Measurements from ENCODE around the gene GFOD2. TPM values are rescaled to one million over a fixed set of nuclear protein-coding genes. Genes with fewer than 3 reads are reported as not detected.

GFOD2 gene
- total and polyA plus RNA-seq, 2 of the 8 experiments (the other 6 are each of a cell fraction or from before 2014, with no cell fraction given), result 21.4 to 33.2 TPM

DNA sequence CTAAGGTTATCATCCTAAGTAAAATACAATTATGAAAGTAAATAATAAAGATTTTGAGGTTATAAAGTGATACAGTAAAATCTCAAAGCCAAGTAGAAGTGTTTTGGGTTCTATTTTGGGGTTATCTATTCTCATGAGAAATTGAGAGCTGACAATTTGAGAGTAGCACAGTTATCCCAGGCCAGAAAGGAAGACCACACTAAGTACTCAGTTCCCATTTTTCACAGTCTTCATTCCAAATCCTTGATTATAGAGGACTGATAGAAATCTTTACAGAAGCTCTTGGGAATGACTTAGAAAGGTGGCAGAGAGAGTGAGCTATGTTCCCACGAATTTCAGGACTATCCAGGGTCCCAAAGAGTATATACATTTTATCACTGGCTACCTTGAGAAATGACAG is 4.6 kb downstream of the GFOD2 start:
- H3K4me3 ChIP-seq (ENCODE audit: extremely low read depth in 1 of 4, insufficient read depth in 2 of 4, low read depth in 3 of 4, low read length in 4 of 4), result no peak overlapping the region
- no peak for TF ChIP-seq RFX5 (IDR thresholded peaks at IDR 0.05; ENCODE audit: borderline replicate concordance, low read depth, low read length)
- no peak for TF ChIP-seq BCL11A (IDR thresholded peaks at IDR 0.05; ENCODE audit: low read depth in 2 of 2, low read length in 2 of 2)
- TF ChIP-seq SAP30 (IDR thresholded peaks at IDR 0.05; ENCODE audit: insufficient read depth, insufficient replicate concordance, low read length), result no peak

More for the DNA sequence above, 4.6 kb downstream of the GFOD2 start:
- H3K18ac ChIP-seq (ENCODE audit: extremely low read depth, low read length), result no peak overlapping the region
- no peak overlapping the region for H3K56ac ChIP-seq (replicated peaks; ENCODE audit: insufficient read length, low read depth, low read length)
- no peak overlapping the region for H2BK5ac ChIP-seq (ENCODE audit: low read depth, low read length)
- no peak overlapping the region for H3K9ac ChIP-seq (replicated peaks in 1 of 4; ENCODE audit: extremely low read depth in 1 of 4, low read depth in 3 of 4, low read length in 3 of 4)
- no peak overlapping the region for H3K14ac ChIP-seq (ENCODE audit: insufficient read length)
- no peak overlapping the region for H3K27ac ChIP-seq (ENCODE audit: low read depth, low read length)
- H4K8ac ChIP-seq (ENCODE audit: extremely low read depth, insufficient read depth, low read length), result no peak overlapping the region
- no peak overlapping the region for H2AFZ ChIP-seq (ENCODE audit: low read length)
- peaks cover 7 to 71% of the 10 kb centered on the region in 2 experiments; a peak in 3 of 4 replicates for H3K79me2 ChIP-seq (ENCODE audit: control insufficient read depth in 1 of 2, insufficient read depth in 2 of 2, low read length in 2 of 2)
- no peak overlapping the region for H2AK5ac ChIP-seq (ENCODE audit: low read depth, low read length)
- H4K91ac ChIP-seq (replicated peaks; ENCODE audit: insufficient read length, low read length), result no peak overlapping the region
- H3K4me1 ChIP-seq (replicated peaks in 1 of 4; ENCODE audit: control insufficient read depth in 3 of 4, insufficient read depth in 4 of 4, low read length in 3 of 4), result peaks cover 0 to 9% (median 4%) of the 10 kb centered on the region in 4 experiments; a peak in 4 of 7 replicates
- FAIRE-seq (no peak), DNase-seq (ENCODE audit: low read depth in 1 of 2, low spot score in 2 of 2) (no peak)
- no peak overlapping the region for H3K23ac ChIP-seq (ENCODE audit: insufficient read length)
- H2BK15ac ChIP-seq (ENCODE audit: low read length), result no peak overlapping the region
- peaks cover 3% of the 10 kb centered on the region for H3K79me1 ChIP-seq (ENCODE audit: low read depth, low read length)
- H2BK20ac ChIP-seq (ENCODE audit: low read length), result no peak overlapping the region
- no peaks in the 10 kb centered on the region; a peak in 1 of 8 replicates for H3K36me3 ChIP-seq (ENCODE audit: control insufficient read depth in 2 of 4, insufficient read depth in 4 of 4, low read length in 3 of 4)
- POLR2A ChIA-PET (ENCODE audit: partially characterized antibody), result interaction anchor here (0.6 to 1.0 kb wide), 3 partner anchors 10 to 704 kb away, joined by 3 to 4 read pairs (median 4); no protein-coding TSS in a partner anchor
- H3K4ac ChIP-seq (replicated peaks; ENCODE audit: insufficient read length, low read depth, low read length), result no peak overlapping the region
- no peaks in the 10 kb centered on the region; a peak in 1 of 7 replicates for H3K27me3 ChIP-seq (replicated peaks in 1 of 4; ENCODE audit: control insufficient read depth in 3 of 4, extremely low read depth in 1 of 4, insufficient read depth in 3 of 4, low read length in 3 of 4)
- H2BK12ac ChIP-seq (ENCODE audit: low read depth, low read length), result no peak overlapping the region
- no peak overlapping the region for H3K4me2 ChIP-seq (ENCODE audit: insufficient read depth in 1 of 2, low read depth in 2 of 2, low read length in 2 of 2)
- H4K20me1 ChIP-seq (replicated peaks in 1 of 2; ENCODE audit: control insufficient read depth in 1 of 2, insufficient read depth in 2 of 2, low read length in 2 of 2), result peaks cover 0 to 7% of the 10 kb centered on the region in 2 experiments
- no peak overlapping the region for H2BK120ac ChIP-seq (replicated peaks; ENCODE audit: low read depth, low read length)
- H4K5ac ChIP-seq (ENCODE audit: insufficient read length, low read depth, low read length), result no peak overlapping the region
- WGBS, 2 experiments (ENCODE audit: extremely low coverage in 1 of 2, insufficient coverage in 1 of 2, insufficient read length in 1 of 2, insufficient replicate concordance in 2 of 2, low coverage in 1 of 2, low lambda C conversion rate in 2 of 2, missing lambda C conversion rate in 1 of 2), result 88% methylated on average over 1 of the region's 1 CpG; no CpG with 5 or more reads in 1 of the 2 experiments
- CTCF ChIA-PET (ENCODE audit: partially characterized antibody), result interaction anchor here (0.7 to 1.7 kb wide), 8 partner anchors 17 to 169 kb away, joined by 3 to 7 read pairs (median 4); no protein-coding TSS in a partner anchor
- peaks cover 10% of the 10 kb centered on the region for H3K23me2 ChIP-seq (ENCODE audit: low read depth, low read length)
- no peaks in the 10 kb centered on the region for H3K9me3 ChIP-seq (ENCODE audit: insufficient read depth in 2 of 2, low read depth in 1 of 2, low read length in 1 of 2)

Measured in H1 (cell line).